Measurements from ENCODE around the gene PIP5K1B. TPM values are rescaled to one million over a fixed set of nuclear protein-coding genes. Genes with fewer than 3 reads are reported as not detected.
"Not testable (repeated sequence)": the region's sequence is repeated elsewhere in the genome, so short reads cannot be mapped to it uniquely, and the experiment has no call there.

PIP5K1B gene
- total RNA-seq, 2 experiments from 2014 or later: 3.8 to 10.7 TPM

- H2AFZ ChIP-seq (ENCODE audit: low read length): no peak overlapping the region
- H3K9me2 ChIP-seq (ENCODE audit: insufficient read depth, low read length): no peaks in the 10 kb centered on the region
- no peak for TF ChIP-seq EZH2phosphoT487 (IDR thresholded peaks at IDR 0.05; ENCODE audit: borderline replicate concordance, low read depth, low read length)
- TF ChIP-seq, protein P1, sequence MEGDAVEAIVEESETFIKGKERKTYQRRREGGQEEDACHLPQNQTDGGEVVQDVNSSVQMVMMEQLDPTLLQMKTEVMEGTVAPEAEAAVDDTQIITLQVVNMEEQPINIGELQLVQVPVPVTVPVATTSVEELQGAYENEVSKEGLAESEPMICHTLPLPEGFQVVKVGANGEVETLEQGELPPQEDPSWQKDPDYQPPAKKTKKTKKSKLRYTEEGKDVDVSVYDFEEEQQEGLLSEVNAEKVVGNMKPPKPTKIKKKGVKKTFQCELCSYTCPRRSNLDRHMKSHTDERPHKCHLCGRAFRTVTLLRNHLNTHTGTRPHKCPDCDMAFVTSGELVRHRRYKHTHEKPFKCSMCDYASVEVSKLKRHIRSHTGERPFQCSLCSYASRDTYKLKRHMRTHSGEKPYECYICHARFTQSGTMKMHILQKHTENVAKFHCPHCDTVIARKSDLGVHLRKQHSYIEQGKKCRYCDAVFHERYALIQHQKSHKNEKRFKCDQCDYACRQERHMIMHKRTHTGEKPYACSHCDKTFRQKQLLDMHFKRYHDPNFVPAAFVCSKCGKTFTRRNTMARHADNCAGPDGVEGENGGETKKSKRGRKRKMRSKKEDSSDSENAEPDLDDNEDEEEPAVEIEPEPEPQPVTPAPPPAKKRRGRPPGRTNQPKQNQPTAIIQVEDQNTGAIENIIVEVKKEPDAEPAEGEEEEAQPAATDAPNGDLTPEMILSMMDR (conservative IDR thresholded peaks at IDR 0.05; ENCODE audit: low read length): no peak
- CTCF ChIA-PET (ENCODE audit: unreplicated experiment): interaction anchor here (0.6 kb wide), 1 partner anchor 84 kb away, joined by 4 read pairs; no protein-coding TSS in a partner anchor
- H3K4me1 ChIP-seq (ENCODE audit: insufficient read depth, low read length, poor library complexity, severe bottlenecking): peaks cover 2% of the 10 kb centered on the region
- intact Hi-C loops (cut with micrococcal nuclease; ENCODE audit: unreplicated experiment): no loop called here
- BruUV-seq (replicated peaks): no TSS peak
- 0 out of 2 replicates have a peak, but pooled peaks cover 7% of the 10 kb centered on the region for H3K9me3 ChIP-seq (ENCODE audit: low read length)
- no peak overlapping the region for H3K4me2 ChIP-seq (ENCODE audit: low read length)
- no peak overlapping the region for H3K27ac ChIP-seq (ENCODE audit: low read depth, low read length, poor library complexity, severe bottlenecking)
- H3K36me3 ChIP-seq (ENCODE audit: insufficient read depth, low read length): no peaks in the 10 kb centered on the region; the same call in 1 of the 2 replicates
- POLR2A ChIA-PET: interaction anchor here (0.9 kb wide), 2 partner anchors 11 to 26 kb away, joined by 3 to 4 read pairs; no protein-coding TSS in a partner anchor
- H3K4me3 ChIP-seq (ENCODE audit: low read depth, low read length, poor library complexity, severe bottlenecking): no peak overlapping the region
- no peak for DNase-seq (ENCODE audit: low spot score)
- H4K20me1 ChIP-seq (ENCODE audit: insufficient read depth, low read length): no peaks in the 10 kb centered on the region
- H3K79me2 ChIP-seq (ENCODE audit: insufficient read depth, low read depth, low read length): no peaks in the 10 kb centered on the region
Measured at GRCh38 chr9:68698943-68699509, 6.0 kb upstream of the PIP5K1B start.

DNA sequence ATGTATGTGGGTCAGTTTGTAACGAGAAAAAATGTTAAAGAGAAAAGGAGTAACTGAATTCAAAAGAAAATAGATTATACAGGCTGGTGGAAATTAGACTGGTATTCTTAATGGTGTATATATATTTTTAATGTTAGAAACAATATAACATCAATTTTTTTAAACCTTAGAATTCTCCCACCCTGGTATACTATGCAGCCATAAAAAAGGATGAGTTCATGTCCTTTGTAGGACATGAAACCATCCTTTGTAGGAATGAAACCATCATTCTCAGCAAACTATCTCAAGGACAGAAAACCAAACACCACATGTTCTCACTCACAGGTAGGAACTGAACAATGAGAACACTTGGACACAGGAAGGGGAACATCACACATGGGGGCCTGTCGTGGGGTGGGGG, 5.4 kb upstream of the PIP5K1B start:
- DNase-seq (ENCODE audit: low spot score); H4K20me1 ChIP-seq (ENCODE audit: insufficient read depth, low read length); H3K4me3 ChIP-seq (ENCODE audit: low read depth, low read length, poor library complexity, severe bottlenecking); BruUV-seq (replicated peaks); H2AFZ ChIP-seq (ENCODE audit: low read length); intact Hi-C loops (cut with micrococcal nuclease; ENCODE audit: unreplicated experiment); H3K79me2 ChIP-seq (ENCODE audit: insufficient read depth, low read depth, low read length); H3K27ac ChIP-seq (ENCODE audit: low read depth, low read length, poor library complexity, severe bottlenecking); H3K9me2 ChIP-seq (ENCODE audit: insufficient read depth, low read length); H3K36me3 ChIP-seq (ENCODE audit: insufficient read depth, low read length); H3K4me2 ChIP-seq (ENCODE audit: low read length); H3K9me3 ChIP-seq (ENCODE audit: low read length); H3K4me1 ChIP-seq (ENCODE audit: insufficient read depth, low read length, poor library complexity, severe bottlenecking): not testable (repeated sequence)
- CTCF ChIA-PET (ENCODE audit: unreplicated experiment): interaction anchor here (0.7 kb wide), 1 partner anchor 24 kb away, joined by 3 read pairs; no protein-coding TSS in a partner anchor
- POLR2A ChIA-PET: interaction anchor here (0.9 kb wide), 2 partner anchors 12 to 27 kb away, joined by 3 to 4 read pairs; no protein-coding TSS in a partner anchor

GRCh38 chr9:68702493-68702892, 2.5 kb upstream of the PIP5K1B start:
- Histone ChIP-seq H3K79me2 (ENCODE audit: insufficient read depth, low read depth, low read length) (no peaks in the 10 kb centered on the region), H3K4me3 (ENCODE audit: low read depth, low read length, poor library complexity, severe bottlenecking) (no peak overlapping the region), H3K9me2 (ENCODE audit: insufficient read depth, low read length) (no peaks in the 10 kb centered on the region), H2AFZ (ENCODE audit: low read length) (no peak overlapping the region), H3K27ac (ENCODE audit: low read depth, low read length, poor library complexity, severe bottlenecking) (no peak overlapping the region), H3K36me3 (ENCODE audit: insufficient read depth, low read length) (no peaks in the 10 kb centered on the region), H4K20me1 (ENCODE audit: insufficient read depth, low read length) (peaks cover 3% of the 10 kb centered on the region; the same call in 1 of the 2 replicates), H3K4me2 (ENCODE audit: low read length) (no peak overlapping the region), H3K9me3 (ENCODE audit: low read length) (no peaks in the 10 kb centered on the region), H3K4me1 (ENCODE audit: insufficient read depth, low read length, poor library complexity, severe bottlenecking) (peaks cover 25% of the 10 kb centered on the region)
- CTCF ChIA-PET (ENCODE audit: unreplicated experiment): no interaction called here
- no peak for DNase-seq (ENCODE audit: low spot score)
- TF ChIP-seq EZH2phosphoT487 (IDR thresholded peaks at IDR 0.05; ENCODE audit: borderline replicate concordance, low read depth, low read length): no peak
- TF ChIP-seq, protein P1 (conservative IDR thresholded peaks at IDR 0.05; ENCODE audit: low read length): no peak
- no TSS peak for BruUV-seq (replicated peaks)
- intact Hi-C loops (cut with micrococcal nuclease; ENCODE audit: unreplicated experiment): no loop called here
- POLR2A ChIA-PET: interaction anchor here (1.7 kb wide), 1 partner anchor 122 kb away, joined by 4 read pairs; no protein-coding TSS in a partner anchor

Data from OCI-LY7 (cell line).